HG03575 (cell line): ENCODE measurements around the gene TEDC1.
A peak's percentile ranks its signal among the peaks of the same experiment; 100 is the strongest.

Experiments used
- ATAC-seq: cut with Tn5 transposase; IDR thresholded peaks from one replicate; pipeline ENCODE4 v1.9.1; 2021; ENCODE audit not compliant: unreplicated experiment, insufficient number of reproducible peaks, low FRiP score; ENCODE audit errors: extremely low read depth

Gene TEDC1

GRCh38 chr14:105472486-105472991 lies 18.5 kb upstream of the TEDC1 start:
- no peak for ATAC-seq

- ATAC-seq = no peak
Observed at GRCh38 chr14:105473033-105473676, 17.9 kb upstream of the TEDC1 start.

GRCh38 chr14:105473677-105474482 lies 17.2 kb upstream of the TEDC1 start:
- no peak for ATAC-seq

- ATAC-seq = no peak
Observed at GRCh38 chr14:105474483-105475268, 16.4 kb upstream of the TEDC1 start, which contains the start of gene CRIP2. Gene CRIP2, plus strand, starts transcription at chr14:105474821. Its CDS starts 42 bp downstream, at chr14:105474863.

- ATAC-seq = no peak
Observed at GRCh38 chr14:105475269-105476096, 15.6 kb upstream of the TEDC1 start.

GRCh38 chr14:105476097-105476830 lies 14.8 kb upstream of the TEDC1 start:
- no peak for ATAC-seq

- ATAC-seq = no peak
Observed at GRCh38 chr14:105476831-105477659, 14.0 kb upstream of the TEDC1 start.

GRCh38 chr14:105477660-105478397 lies 13.2 kb upstream of the TEDC1 start:
- ATAC-seq = no peak

GRCh38 chr14:105478398-105479251 lies 12.4 kb upstream of the TEDC1 start:
- no peak for ATAC-seq

- no peak for ATAC-seq
Observed at GRCh38 chr14:105479431-105480158, 11.5 kb upstream of the TEDC1 start.

GRCh38 chr14:105480199-105480746 lies 10.8 kb upstream of the TEDC1 start:
- no peak for ATAC-seq

GRCh38 chr14:105480807-105481801 lies 9.9 kb upstream of the TEDC1 start:
- no peak for ATAC-seq

GRCh38 chr14:105481886-105482457 lies 9.1 kb upstream of the TEDC1 start:
- peak; percentile 33 for ATAC-seq
